Upper lobe of right lung (tissue), 1 donor: ENCODE results near the gene ABHD2. TPM values are rescaled to one million over a fixed set of nuclear protein-coding genes. Genes with fewer than 3 reads are reported as not detected.

Experiments
- ATAC-seq: fragments of 200-7000 bp; cut with Tn5 transposase; one replicate; pipeline ENCODE4 v1.9.1; 2020; ENCODE audit warnings: mild to moderate bottlenecking, moderate library complexity
- DNase-seq: peaks from one replicate; pipeline ENCODE4 v3.0.0-alpha.2; 2020
- H3K27ac ChIP-seq: fragments of 200-600 bp; one replicate; pipeline ENCODE4 v1.8.0; 2022
- H3K27me3 ChIP-seq: fragments of 200-600 bp; one replicate; pipeline ENCODE4 v1.8.0; 2022; ENCODE audit warnings: mild to moderate bottlenecking
- H3K36me3 ChIP-seq: fragments of 200-600 bp; one replicate; pipeline ENCODE4 v1.8.0; 2022
- H3K4me1 ChIP-seq: fragments of 200-600 bp; one replicate; pipeline ENCODE4 v1.8.0; 2022
- H3K4me3 ChIP-seq: fragments of 200-600 bp; one replicate; pipeline ENCODE4 v1.8.0; 2022; ENCODE audit warnings: mild to moderate bottlenecking
- H3K9me3 ChIP-seq: fragments of 200-600 bp; one replicate; pipeline ENCODE4 v1.8.0; 2022
- CTCF ChIP-seq: fragments of 200-600 bp; IDR thresholded peaks from one replicate; pipeline ENCODE4 v1.8.0; 2022; ENCODE audit warnings: antibody characterized with exemption
- intact Hi-C: fragments of 100-400 bp; cut with DNase I; formaldehyde crosslinking; loops from one replicate; pipeline ENCODE4 v1.11.0; 2022
- total RNA-seq: library from RNA; stranded (reverse); fragmentation: NEBNext Ultra II Directional; extraction: Animal tissue kit (Norgen Biotek cat#: 25700); gene quantifications from one replicate; pipeline ENCODE4 v1.2.1, GENCODE V29; 2021
- donor health status: DM: no; HTN: yes; CAD: no; lungs with severe emphysema.

The ABHD2 gene
- total RNA-seq, 1 donor from 2014 or later, result 182 TPM

- H3K27ac ChIP-seq, result no peak overlapping the region
- TF ChIP-seq CTCF, result no peak
- no peak for ATAC-seq
Observed at GRCh38 chr15:89198196-89198595, 109.9 kb downstream of the ABHD2 start.

GRCh38 chr15:89198934-89199333 is 110.7 kb downstream of the ABHD2 start:
- Histone ChIP-seq H3K4me1 (no peaks in the 10 kb centered on the region), H3K27me3 (no peaks in the 10 kb centered on the region), H3K36me3 (peaks cover 52% of the 10 kb centered on the region), H3K9me3 (no peaks in the 10 kb centered on the region), H3K4me3 (no peak overlapping the region), H3K27ac (no peak overlapping the region)
- no peak for TF ChIP-seq CTCF
- intact Hi-C loops, result no loop called here
- no peak for DNase-seq
- no peak for ATAC-seq

More at GRCh38 chr15:89198196-89198595, 109.9 kb downstream of the ABHD2 start:
- Histone ChIP-seq H3K9me3 (no peaks in the 10 kb centered on the region), H3K27me3 (no peaks in the 10 kb centered on the region), H3K36me3 (peaks cover 59% of the 10 kb centered on the region), H3K4me1 (no peaks in the 10 kb centered on the region), H3K4me3 (no peak overlapping the region)
- intact Hi-C loops, result no loop called here
- no peak for DNase-seq

- no peak overlapping the region for H3K4me3 ChIP-seq
- H3K36me3 ChIP-seq, result peaks cover 44% of the 10 kb centered on the region
- no peaks in the 10 kb centered on the region for H3K4me1 ChIP-seq
- intact Hi-C loops, result no loop called here
- ATAC-seq (no peak), DNase-seq (no peak)
- TF ChIP-seq CTCF, result no peak
- no peak overlapping the region for H3K27ac ChIP-seq
- no peaks in the 10 kb centered on the region for H3K27me3 ChIP-seq
- no peaks in the 10 kb centered on the region for H3K9me3 ChIP-seq
Observed at GRCh38 chr15:89199746-89200145, 111.5 kb downstream of the ABHD2 start.

GRCh38 chr15:89200182-89200581 is 111.9 kb downstream of the ABHD2 start:
- Histone ChIP-seq H3K4me1 (no peaks in the 10 kb centered on the region), H3K4me3 (no peak overlapping the region), H3K27ac (no peak overlapping the region), H3K9me3 (no peaks in the 10 kb centered on the region), H3K27me3 (no peaks in the 10 kb centered on the region), H3K36me3 (peaks cover 39% of the 10 kb centered on the region)
- DNase-seq (no peak), ATAC-seq (no peak)
- intact Hi-C loops, result no loop called here
- TF ChIP-seq CTCF, result no peak

GRCh38 chr15:89201465-89202005 is 113.3 kb downstream of the ABHD2 start:
- H3K9me3 ChIP-seq, result no peaks in the 10 kb centered on the region
- H3K4me3 ChIP-seq, result no peak overlapping the region
- DNase-seq (no peak), ATAC-seq (no peak)
- no peaks in the 10 kb centered on the region for H3K27me3 ChIP-seq
- intact Hi-C loops, result no loop called here
- H3K27ac ChIP-seq, result no peak overlapping the region
- H3K4me1 ChIP-seq, result no peaks in the 10 kb centered on the region
- H3K36me3 ChIP-seq, result peaks cover 27% of the 10 kb centered on the region
- no peak for TF ChIP-seq CTCF
